Measurements from ENCODE around the gene SEZ6.

The SEZ6 gene

DNA sequence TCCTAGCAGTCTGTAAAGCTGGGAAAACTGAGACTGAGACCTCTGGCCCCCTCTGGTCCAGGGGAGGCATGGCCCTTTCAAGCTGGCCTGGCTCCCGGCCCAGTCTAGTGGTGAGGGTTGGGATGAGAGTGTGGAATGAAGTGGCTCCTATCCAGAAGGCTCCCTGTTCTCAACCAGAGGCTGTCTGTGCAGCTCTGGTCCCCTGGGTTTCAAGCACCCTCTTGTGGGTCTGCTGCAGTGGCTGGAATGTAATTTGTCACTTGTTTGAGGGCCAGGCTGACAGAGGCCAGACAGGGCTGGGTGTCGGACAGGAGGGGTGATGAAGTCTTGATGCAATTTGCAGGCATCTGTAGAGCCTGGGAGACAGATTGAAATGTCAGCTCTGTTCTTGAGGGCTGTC lies 32.4 kb downstream of the SEZ6 start:
- DNase-seq, result no peak

DNA sequence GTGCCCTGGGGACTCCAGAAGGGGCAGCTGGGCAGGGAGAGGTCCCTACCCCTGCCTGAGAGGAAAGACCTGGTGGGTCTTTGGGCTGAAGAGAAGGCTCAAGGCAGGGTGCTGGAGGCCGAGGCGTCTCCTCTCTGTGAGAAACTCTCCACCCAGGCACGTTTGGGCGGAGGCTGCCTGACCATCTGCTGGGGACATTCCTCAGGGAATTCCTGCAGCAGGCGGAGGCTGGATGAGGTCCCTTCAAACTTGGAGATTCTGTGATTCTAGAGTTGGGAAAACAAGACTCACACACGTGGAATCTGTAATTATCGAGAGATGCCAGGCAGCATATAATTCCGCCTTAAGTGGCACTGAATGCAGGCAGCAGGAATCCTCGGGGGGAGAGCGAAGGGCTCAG lies 33.4 kb downstream of the SEZ6 start:
- no peak for DNase-seq

GRCh38 chr17:28970879-28971278 lies 35.0 kb downstream of the SEZ6 start:
- no peak for DNase-seq

GRCh38 chr17:28969706-28970393 lies 36.0 kb downstream of the SEZ6 start:
- no peak for DNase-seq

DNA sequence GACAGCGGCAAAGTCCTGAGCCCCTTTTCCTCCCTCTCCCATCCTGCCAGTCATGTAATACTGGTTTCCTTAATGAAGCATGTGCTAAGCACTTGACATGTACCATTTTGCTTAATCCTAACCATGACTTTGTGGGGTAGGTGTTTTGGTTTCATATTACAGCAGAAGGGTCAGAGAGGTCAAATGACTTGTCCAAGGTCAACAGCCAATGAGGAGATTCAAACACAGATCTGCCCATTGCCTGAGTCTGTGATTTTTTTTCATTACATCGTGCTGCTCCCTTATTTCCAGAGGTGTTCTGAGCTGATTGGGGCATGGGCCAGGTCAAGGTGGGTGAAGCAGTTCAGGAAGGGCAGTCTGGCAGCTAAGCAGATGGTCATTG lies 36.9 kb downstream of the SEZ6 start:
- no peak for DNase-seq

DNA sequence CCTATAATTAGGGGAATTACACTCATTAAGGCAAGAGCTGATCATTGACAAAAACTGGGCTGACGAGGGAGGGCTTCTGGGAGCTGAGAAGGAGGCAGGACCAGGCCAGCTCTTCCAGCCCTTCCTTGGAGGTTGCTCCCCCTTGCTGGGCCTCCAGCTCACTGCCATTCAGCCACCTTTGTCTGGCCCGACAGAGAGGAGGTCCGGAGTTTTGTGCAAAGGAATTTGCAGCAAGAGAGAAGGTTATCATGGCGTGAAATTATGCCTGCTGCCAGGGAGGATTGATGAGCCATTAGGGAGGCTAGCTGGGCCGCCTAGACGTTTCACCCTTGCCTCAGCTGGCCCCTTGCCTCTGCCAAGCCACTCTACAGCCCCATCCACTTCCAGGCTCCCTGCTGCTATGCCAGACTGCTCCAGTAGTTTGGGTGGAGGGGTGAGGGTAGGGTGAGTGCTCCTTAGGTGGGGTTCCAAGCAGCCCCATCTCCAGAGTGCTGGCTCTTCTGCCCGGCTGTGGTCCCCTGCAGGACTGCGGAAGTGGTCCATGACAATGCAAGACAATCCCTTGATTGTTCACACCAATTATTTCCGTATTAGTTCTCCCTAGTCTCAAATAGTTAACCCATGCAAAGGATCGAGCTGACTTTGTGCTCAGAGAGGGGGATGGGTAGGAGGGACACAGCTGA lies 37.5 kb downstream of the SEZ6 start:
- no peak for DNase-seq

DNA sequence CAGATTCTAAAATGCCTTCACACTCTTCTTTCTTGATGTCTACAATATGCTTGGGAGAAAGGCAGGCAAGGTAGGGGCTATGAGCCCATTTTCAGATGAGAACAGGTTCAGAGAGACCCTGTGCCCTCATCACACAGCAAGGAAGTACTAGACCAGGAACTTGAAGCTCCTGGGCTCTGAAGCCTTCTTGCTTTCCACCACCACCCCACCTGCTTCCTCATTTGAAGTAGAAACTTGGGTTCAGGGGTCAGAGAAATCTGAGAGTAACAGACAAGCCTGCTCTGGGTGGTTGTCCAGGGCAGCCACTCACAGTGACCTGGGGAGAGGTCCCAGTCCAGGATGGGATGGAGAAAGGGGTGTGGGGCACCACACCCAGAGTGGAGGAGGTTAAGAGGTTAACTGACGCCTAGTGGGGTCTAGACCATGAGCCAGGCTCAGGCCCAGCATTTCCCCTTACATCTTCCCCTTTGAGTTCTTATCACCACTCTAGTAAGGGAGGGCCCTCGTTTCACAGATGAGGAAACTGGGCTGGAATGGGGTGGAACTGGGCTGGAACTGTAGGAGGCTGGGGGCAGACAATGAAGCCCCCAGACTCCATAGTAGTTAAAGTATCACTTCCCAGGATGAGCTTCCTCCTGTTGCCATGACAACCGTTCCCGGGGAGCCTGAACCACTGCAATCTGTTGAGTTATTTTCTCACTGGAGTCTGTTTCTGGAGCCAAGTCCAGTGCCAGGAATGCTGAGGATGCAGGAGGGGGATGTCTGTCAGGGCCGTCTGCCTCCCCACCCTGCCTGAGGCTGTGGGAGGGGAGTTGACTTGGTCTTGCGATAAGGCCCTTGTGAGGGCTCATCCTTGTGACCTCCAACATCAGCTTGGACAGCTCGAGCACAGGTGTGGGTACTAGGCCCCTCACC lies 38.4 kb downstream of the SEZ6 start:
- no peak for DNase-seq

DNA sequence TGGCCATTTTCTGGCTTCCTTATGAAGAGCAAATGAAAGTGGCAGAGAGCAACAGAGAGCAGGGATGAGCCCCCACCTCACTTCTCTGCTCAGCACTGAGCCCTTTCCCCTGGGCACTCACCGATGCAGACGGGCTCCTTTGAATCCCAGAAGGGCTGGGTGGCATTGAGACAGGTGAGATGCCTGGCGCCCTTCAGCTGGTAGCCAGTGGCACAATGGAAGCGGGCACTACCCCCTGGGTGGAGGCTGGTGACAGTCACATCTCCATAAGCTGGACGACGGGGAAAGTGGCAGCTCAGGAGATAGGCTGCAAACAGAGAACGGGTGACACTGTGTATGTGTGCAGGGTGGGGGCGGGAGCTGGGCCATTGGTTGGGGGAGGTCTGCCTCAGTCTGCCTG lies 42.0 kb downstream of the SEZ6 start:
- DNase-seq, result no peak

GRCh38 chr17:28963055-28963611 lies 42.7 kb downstream of the SEZ6 start:
- no peak for DNase-seq

GRCh38 chr17:28961391-28961790 lies 44.4 kb downstream of the SEZ6 start:
- no peak for DNase-seq

DNA sequence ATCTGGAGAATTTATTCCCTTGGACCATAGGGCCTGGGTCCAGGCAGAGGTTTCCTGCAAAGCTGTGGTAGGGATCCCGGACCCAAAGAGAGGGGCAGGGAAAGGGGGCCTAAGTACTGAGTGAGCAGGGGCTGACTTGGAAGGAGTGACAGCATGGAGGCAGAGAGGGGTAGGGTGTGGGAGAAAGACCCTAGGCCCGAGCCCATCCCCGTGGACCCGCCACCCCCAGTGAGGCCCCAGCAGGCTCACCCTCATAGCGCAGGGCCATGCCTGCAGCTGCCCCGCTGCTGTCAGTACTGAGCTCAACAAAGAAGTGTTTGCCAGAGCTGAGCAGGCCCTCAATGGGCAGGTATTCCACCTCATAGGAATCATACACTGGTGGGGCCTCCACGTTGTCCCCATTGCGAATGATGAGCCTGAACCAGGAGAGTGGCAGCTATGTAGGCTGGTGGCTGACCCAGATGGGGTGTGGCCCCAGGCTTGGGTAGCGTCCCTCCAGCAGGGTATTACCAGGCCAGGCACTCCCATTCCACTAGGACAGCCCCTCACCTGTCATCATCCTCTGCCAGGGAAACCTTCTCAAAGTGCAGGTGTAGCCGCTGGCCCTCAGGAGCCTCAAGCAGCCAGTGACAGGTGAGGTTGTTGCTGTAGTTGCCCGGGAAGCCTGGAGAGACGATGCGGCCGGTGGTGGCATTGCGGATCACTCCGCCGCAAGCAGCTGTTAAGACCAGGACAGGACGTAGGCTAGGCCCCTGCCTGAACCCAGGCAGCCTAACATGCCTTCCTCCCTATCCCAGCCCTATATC lies 45.4 kb downstream of the SEZ6 start:
- no peak for DNase-seq

DNA sequence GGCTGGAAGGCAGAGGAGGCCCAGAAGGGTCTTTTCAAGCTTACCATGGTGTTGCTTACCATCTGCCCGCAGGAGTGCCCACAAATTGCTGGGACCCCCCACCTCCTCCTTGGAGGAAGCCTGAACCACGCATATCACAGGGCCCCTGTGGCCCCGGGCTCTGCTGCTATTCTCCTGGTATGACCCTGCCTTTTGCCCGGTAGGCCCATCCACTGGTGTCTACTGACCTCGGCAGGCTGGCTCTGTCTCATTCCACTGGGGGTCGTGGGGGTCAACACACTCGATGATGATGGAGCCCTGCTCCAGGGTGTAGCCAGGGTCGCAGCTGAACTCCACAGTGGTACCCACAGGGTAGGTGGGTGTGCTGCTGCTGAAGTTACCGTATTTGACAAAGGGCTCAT lies 46.4 kb downstream of the SEZ6 start:
- DNase-seq, result no peak

DNA sequence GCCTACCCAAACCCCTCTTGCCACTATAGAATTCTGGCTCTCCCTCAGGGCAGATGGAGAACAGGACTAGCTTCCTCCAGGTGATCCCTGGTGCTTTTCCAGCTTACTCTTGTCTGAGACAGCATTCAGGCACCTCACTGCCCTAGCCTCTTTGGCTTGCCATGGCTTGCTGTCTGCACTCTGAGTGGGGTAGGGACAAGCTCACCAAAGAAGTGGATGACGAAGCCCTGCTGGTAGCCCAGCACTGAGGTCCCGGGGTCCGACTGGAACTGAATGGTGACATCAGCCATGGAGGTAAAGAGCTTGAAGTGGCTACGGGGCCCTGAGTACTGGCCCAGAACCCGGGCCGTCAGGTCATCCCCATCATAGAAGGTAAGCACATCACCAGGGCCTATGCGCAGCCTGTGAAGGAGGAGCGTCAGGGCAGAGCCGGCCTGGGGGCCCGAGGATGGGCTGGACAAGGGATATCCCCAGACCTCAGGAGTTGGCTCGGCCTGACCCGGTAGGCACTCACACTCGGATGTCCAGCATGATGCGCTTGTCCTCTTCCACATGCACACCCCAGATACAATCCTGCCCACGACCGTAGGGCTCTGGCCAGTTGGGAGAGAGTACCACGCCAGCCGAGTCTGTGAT lies 46.9 kb downstream of the SEZ6 start:
- no peak for DNase-seq

GRCh38 chr17:28957992-28958355 lies 47.9 kb downstream of the SEZ6 start:
- no peak for DNase-seq

DNA sequence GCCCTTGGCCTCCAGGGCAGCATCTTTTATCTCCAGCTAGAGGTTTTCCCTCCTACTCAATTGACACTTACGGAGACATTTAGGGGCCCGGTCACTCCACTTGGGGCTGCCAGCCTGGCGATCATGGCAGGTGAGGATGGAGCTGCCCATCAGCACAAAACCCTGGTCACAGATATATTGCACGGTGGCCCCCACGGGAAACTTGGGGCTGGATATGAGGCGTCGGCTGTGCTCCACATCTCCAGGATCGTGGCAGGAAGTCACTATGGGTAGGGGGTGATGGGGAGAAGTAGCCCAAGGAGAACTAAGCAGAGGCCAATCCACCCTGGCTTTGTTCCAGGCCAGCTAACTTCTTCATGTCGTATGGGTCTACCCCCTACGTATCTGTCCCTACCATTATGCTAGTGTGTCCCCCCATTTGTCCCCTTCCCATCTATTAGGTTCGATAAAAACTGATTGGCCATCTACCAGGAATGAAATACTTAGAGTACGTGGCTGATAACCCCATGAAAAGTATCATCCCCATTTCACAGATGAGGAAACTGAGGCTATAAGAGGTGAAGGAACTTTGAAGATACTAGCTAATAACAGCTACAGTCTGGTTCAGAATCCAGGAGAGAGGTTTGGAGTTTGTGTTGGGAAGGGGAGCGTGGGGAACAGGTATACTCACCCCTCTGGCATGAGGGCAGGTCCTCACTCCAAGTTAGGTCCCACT lies 48.4 kb downstream of the SEZ6 start:
- DNase-seq, result no peak

- DNase-seq, result no peak
Observed at GRCh38 chr17:28956861-28957260, 49.0 kb downstream of the SEZ6 start.

DNA sequence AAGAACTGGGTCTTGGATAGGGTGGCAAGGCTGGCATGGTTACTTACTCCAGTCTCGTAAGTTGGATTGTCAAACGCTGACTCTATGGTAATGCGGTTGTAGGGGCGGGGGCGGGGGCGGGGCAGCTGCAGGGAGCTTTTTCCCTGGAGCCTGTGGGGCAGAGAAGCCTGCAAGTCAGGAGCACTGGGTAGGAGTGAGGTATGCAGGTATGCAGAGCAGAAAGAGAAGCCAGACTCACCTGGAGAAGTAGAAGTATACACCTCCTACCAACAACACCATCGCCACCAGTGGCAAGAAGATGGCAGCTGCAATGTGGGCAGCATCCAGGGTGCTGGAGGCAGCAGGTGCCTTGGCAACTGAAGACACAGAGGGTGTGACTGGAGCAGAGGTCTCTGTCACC lies 49.7 kb downstream of the SEZ6 start:
- DNase-seq, result no peak

DNA sequence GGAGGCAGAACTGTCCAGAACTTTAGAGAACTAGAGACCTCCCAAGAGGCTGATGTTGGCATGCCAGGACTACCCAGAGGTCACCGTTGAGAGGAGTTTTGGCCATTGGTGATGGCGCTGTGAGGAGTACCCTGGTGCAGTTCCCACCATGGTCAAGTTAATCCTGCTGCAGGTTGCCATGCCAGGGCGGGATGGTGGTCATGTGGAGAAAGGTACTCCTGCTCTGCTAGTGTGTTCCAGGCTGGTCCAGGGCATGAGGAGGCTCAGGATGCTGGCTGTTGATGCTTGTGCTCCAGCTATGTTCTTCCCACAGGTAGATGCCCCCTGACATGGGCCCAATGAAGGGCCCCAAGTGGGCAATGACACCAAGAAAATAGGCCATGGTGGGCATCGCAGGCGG lies 50.4 kb downstream of the SEZ6 start:
- no peak for DNase-seq

DNA sequence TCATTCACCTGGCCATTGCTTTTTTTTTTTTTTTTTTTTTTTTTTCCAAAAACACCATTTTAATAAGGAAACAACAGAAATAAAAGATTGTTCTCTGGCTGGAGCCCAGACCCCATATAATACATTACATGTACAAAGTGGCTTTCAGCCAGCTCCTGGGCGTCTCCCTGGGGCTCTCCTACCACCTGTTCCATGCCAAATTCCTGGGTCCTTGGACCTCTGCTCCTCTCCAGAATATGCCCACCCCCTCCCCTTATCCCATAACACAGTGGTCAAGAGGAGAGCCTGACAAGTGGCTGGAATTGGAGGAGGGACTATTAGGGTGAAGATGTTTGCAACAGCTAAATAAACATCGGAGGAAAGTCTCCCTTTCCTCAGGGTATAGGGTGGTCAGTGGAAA lies 50.9 kb downstream of the SEZ6 start:
- no peak for DNase-seq

DNA sequence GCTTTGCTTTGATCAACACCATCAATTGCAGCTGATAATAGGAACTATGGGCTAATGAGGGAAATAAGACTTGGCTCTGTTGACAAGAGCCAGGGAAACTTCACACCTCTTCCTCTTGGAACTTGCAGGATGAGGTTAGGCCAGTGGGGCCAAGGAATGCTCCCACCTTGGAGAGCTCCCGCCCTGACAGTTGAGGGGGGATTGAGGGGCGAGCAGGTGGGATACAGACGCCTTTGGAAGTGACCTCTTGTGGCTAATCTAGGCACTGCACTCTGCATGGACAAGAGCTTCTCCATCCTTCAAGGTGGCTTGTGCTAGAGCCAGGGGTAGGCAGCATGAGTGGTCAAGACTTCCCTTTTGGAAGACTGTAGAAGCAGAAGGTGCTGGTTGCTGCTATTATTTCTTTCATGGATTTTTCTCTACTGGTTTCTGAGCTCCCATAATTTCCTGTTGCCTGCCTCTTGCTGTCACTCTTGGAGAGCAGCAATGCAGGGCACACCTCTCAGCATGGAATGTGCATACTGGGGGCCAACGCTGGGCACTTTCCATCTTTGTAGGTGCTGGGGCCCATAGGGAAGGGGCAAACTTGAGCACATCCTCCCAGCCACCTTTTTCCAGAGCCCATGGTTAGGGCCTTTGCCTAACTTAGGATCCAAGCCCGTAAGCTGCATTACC lies 52.3 kb downstream of the SEZ6 start:
- DNase-seq, result peak; percentile 31

All from NCI-H345 (cell line).